SK-N-SH (cell line): ENCODE data around the gene XRCC6.

Experiments
- POLR2AphosphoS5 ChIP-seq: IDR thresholded peaks from 2 replicates; pipeline ENCODE4 v1.6.1; 2012; ENCODE audit warnings: low read depth, low read length
- TF ChIP-seq, protein P1 (sequence below): IDR thresholded peaks from 2 replicates; pipeline ENCODE4 v1.6.1; 2012; ENCODE audit warnings: mild to moderate bottlenecking, low read depth, low read length, moderate library complexity

DNA sequence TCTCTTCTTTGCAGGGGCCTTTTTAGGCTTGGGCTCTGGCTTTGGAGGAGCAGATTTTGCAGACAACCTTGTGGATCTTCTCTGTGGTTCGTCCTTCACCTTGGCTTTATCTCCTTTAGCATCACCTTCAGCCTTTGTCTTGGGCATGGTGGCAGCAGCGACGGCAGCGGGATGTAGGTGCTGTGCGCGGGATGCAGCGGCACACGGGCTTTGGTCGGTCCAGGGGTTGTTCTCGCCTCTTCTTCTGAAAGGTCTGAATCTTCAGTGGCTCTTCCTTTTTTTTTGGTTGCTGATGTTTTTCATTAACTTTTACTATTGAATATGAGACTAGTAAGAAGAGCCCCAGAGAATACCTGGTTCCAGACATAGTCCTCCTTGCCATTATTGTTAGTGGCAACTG, 88.2 kb downstream of the XRCC6 start:
- no peak for TF ChIP-seq POLR2AphosphoS5
- TF ChIP-seq, protein P1, sequence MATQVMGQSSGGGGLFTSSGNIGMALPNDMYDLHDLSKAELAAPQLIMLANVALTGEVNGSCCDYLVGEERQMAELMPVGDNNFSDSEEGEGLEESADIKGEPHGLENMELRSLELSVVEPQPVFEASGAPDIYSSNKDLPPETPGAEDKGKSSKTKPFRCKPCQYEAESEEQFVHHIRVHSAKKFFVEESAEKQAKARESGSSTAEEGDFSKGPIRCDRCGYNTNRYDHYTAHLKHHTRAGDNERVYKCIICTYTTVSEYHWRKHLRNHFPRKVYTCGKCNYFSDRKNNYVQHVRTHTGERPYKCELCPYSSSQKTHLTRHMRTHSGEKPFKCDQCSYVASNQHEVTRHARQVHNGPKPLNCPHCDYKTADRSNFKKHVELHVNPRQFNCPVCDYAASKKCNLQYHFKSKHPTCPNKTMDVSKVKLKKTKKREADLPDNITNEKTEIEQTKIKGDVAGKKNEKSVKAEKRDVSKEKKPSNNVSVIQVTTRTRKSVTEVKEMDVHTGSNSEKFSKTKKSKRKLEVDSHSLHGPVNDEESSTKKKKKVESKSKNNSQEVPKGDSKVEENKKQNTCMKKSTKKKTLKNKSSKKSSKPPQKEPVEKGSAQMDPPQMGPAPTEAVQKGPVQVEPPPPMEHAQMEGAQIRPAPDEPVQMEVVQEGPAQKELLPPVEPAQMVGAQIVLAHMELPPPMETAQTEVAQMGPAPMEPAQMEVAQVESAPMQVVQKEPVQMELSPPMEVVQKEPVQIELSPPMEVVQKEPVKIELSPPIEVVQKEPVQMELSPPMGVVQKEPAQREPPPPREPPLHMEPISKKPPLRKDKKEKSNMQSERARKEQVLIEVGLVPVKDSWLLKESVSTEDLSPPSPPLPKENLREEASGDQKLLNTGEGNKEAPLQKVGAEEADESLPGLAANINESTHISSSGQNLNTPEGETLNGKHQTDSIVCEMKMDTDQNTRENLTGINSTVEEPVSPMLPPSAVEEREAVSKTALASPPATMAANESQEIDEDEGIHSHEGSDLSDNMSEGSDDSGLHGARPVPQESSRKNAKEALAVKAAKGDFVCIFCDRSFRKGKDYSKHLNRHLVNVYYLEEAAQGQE, result no peak
